NCI-H1417 treated with DMSO at 0.1 percent for 48 hours (cell line): ENCODE measurements around the gene NT5C.
"Not testable (repeated sequence)": the region's sequence is repeated elsewhere in the genome, so short reads cannot be mapped to it uniquely, and the experiment has no call there.

Experiments used
- DNase-seq: peaks from one replicate; lab custom pipeline; 2025; lab: John Stamatoyannopoulos, UW

Gene NT5C

GRCh38 chr17:75131278-75132017 lies at the start of gene NT5C:
NT5C (minus strand) TSS chr17:75131742; CDS start chr17:75131707, 35 bp downstream.
- DNase-seq, result no peak

DNA sequence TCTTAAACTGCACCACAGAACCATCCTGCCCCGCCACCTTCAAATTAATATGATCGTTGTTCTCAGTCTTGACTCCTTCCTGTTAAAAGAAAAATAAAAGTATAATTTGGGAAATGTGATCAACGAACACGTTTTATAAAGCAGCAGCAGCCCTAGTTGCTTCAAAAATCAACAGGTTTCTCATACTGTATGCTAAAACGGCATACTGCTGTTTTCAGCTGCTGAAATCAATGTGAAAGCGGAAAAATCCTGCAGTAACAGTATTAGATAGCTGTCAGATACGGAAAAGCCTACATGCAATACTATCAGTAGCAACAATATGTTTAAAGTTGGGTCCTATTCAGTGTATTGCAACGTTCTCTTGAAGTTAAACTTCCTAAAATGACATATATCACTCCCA lies 49.6 kb upstream of the NT5C start:
- no peak for DNase-seq

DNA sequence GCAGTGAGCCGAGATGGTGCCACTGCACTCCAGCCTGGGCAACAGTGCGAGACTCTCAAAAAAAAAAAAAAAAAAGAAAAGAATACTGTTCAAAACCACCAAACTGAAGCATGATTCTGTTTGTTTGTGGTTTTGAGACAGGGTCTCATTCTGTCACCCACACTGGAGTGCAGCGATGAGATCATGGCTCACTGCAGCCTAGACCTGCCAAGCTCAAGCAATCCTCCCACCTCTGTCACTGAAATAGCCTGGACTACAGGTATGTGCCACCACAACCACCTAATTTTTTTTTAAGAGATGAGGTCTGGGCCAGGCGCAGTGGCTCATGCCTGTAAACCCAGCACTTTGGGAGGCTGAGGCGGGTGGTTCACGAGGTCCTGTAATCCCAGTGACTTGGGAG lies 46.9 kb upstream of the NT5C start:
- no peak for DNase-seq

- no peak for DNase-seq
These were observed 45.1 kb upstream of the NT5C start for GRCh38 chr17:75176625-75177024.

DNA sequence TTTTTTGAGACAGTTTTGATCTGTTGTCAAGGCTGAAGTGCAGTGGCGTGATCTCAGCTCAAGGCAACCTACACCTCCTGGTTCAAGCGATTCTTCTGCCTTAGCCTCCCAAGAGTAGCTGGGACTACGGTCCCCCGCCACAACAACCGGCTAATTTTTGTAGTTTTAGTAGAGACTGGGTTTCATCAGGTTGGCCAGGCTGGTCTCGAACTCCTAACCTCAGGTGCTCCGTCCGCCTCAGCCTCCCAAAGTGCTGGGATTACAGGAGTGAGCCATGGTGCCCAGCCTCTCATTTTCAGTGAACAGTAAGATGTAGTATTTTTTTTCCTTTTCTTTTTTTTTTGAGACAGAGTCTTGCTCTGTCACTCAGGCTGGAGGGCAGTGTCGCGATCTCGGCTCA lies 43.5 kb upstream of the NT5C start:
- DNase-seq, result no peak

DNA sequence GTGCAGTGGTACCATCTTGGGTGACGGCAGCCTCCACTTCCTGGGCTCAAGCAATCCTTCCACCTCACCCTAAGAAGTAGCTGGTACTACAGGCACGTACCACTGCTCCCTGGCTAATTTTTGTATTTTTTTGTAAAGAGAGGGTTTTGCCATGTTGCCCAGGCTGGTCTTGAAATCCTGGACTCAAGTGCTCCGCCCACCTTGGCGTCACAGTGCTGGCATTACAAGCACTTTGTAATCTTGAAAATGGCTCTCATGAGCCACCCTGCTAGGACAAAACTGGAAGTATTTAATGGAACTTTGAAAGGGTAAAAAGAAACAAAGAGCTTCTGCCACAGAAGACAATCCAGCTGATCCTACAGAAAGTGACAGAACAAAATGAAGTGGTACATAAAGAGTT lies 42.0 kb upstream of the NT5C start:
- no peak for DNase-seq

GRCh38 chr17:75168998-75169397 lies 37.5 kb upstream of the NT5C start:
- DNase-seq, result no peak

DNA sequence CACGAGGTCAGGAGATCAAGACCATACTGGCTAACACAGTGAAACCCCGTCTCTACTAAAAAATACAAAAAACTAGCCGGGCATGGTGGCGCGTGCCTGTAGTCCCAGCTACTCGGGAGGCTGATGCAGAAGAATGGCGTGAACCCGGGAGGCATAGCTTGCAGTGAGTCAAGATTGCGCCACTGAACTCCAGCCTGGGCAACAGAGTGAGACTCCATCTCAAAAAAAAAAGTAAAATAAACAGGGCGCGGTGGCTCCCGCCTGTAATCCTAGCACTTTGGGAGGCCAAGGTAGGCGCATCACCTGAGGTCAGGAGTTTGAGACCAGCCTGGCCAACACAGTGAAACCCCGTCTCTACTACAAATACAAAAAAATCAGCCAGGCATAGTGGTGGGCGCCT lies 33.1 kb upstream of the NT5C start:
- not testable (repeated sequence) for DNase-seq

GRCh38 chr17:75163074-75163473 lies 31.5 kb upstream of the NT5C start:
- DNase-seq, result no peak

DNA sequence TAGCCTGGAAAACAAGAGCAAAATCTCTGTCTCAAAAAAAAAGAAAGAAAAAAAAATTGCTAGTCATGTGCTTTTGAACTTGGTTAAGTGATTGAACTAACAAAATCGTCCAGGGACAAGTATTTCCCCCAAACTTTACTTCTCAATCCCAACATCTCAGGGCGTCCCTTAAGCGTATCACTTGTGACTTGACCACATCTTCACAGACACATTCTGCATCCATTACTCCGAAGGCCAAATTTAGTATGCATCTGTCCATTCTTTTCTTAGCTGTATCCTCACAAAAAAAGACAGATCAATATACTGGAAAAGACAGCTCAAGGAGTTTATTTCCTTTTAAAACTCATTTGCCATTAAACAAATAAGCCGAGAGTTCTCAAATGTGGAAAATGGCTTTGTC lies 28.7 kb upstream of the NT5C start:
- no peak for DNase-seq

- DNase-seq, result no peak
These were observed 27.9 kb upstream of the NT5C start for GRCh38 chr17:75159196-75160031.

- DNase-seq, result not testable (repeated sequence)
These were observed 26.9 kb upstream of the NT5C start for GRCh38 chr17:75158480-75158879.

- DNase-seq, result no peak
These were observed 23.7 kb upstream of the NT5C start for GRCh38 chr17:75155191-75155601.

DNA sequence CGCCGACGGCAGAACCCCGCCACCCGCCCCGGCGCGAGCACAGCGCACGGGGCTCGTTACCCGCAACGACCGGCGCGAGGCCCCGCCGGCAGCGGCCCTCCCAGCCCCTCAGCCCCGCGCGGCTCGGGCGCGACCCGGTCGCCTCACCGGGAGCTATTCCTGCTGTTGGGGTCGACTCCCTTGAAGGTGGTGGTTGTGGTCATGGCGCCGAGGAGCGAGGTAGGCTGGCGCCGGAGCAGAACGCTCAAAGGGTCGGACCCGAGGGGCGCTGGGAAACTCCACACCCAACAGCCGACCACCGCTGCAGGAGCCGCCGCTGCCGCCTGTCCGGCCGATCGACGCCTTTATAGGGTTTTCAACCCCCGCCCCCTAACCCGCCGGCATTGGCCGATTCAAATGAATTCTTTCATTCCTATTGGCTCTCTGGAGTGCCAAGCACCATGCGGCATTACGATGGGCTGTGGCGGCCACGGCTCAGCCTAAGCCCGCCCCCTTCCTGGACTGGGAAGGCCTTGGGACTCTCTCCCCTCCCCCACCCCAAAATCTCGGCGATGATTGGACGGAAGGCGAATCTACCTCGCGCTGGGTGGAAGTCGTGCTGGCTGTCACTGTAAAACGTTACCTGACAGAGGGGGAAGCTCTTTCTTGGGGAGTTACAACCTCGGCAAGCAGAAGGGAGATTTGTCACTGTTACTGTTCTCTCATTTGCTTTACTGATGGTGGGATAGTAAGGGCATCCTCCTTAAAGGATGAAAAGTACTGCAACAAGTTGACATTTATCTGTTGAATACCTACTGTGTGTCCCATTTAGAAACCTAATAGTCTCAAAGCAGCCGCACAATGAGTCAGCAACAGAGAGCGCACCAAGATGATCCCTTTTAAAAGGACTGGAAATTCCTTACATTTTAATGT lies 22.9 kb upstream of the NT5C start, which contains the start of gene JPT1:
JPT1 (minus strand) TSS at position 318 of the 912 bp plus-strand sequence; CDS start at position 203, 115 bp downstream.
- peak; percentile 85 for DNase-seq

- DNase-seq, result no peak
These were observed 22.2 kb upstream of the NT5C start for GRCh38 chr17:75153780-75154194.

DNA sequence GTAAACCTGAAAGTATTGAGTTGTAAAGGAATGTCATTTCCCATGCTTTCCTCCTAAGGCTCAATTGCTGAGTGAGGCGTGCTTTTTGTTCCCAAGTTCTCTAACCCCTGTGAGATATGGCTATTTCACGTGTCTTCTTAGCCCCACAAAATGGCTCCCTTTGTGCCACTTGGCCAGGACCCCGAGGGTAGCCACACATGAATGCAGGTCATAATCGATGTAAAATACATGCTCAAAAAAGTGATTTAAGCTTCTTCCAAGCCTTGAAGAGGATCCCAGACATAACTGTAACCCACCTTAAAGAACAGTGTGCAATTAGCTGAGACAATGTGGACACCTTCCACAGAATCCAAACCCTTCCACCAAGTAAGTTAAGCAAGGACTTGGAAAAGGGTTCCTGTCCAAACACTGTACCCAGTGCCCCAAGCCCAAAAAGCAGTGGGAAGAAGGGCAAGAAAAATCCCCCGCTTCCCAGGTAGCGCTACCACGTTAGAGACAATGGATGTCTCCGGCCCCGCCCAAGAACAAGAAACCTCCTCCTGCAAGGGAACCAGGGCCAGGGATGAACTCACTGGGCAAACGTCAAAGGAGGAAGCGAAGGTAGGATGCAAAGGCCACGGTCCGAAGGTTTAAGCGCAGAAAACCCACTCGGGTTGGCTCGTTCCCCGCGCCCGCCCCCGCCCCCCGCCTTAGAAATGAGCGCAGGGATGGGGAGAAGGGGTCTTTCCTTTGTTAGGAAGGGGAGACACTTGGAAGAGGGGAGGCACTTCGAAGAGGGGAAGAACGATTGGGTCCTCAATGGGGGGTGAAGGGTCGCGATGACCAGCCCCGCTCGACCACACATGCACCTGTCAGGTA lies 21.6 kb upstream of the NT5C start:
- DNase-seq, result no peak

- no peak for DNase-seq
These were observed 21.0 kb upstream of the NT5C start for GRCh38 chr17:75152523-75152921.

GRCh38 chr17:75151930-75152329 lies 20.4 kb upstream of the NT5C start:
- no peak for DNase-seq

GRCh38 chr17:75147878-75148546 lies 16.5 kb upstream of the NT5C start:
- DNase-seq, result no peak

DNA sequence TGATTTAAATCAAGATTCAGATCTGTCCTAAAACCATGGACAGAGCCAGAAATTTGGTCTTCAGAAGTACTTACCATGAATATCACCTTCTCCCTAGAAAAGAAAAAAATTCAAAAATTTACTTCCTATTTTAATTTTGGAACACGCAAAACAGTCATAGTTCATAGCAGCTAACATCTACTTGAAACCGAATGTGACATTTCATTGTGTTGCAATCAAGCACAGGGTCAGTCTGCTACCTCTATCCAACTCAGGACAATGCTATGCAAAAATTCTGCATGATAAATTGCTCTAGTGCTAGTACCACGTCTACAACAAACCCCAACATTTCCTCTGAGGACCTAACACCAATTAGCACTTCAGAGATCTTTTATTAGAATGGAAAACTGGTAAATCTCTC lies 15.1 kb upstream of the NT5C start:
- no peak for DNase-seq
